IMR-90 (cell line): Measurements from ENCODE around the gene UFC1. TPM values are rescaled to one million over a fixed set of nuclear protein-coding genes. Genes with fewer than 3 reads are reported as not detected.

Experiments
- ATAC-seq: fragments of 200-7000 bp; cut with Tn5 transposase; 2 replicates; pipeline ENCODE4 v1.9.1; 2020; ENCODE audit warnings: low read depth, mild to moderate bottlenecking, moderate library complexity
- BruUV-seq: library from RNA; stranded (reverse); fragments of 400-500 nt; replicated peaks from 2 replicates; lab custom pipeline; 2021; lab: Mats Ljungman, UMichigan
- CTCF ChIA-PET: fragments of 300-600 bp; formaldehyde crosslinking; extraction: SDS; loops from one replicate; lab custom pipeline; 2021; ENCODE audit warnings: antibody characterized with exemption; lab: Yijun Ruan, JAX
- POLR2A ChIA-PET: fragments of 300-600 bp; sonication (Branson Sonifier 250); formaldehyde crosslinking; loops from one replicate; lab custom pipeline; 2022; ENCODE audit warnings: antibody characterized with exemption; ENCODE audit not compliant: unreplicated experiment; lab: Charles Lee
- DNase-seq: peaks from one replicate; pipeline ENCODE4 v3.0.0; 2013
- H2AFZ ChIP-seq: replicated peaks from 2 replicates; pipeline ENCODE3; 2013; ENCODE audit warnings: low read length, mild to moderate bottlenecking; ENCODE audit not compliant: poor library complexity
- H2AK5ac ChIP-seq: 2 replicates; pipeline ENCODE4 v1.6.1; 2013; ENCODE audit warnings: low read depth, low read length, inconsistent platforms
- H2AK9ac ChIP-seq: replicated peaks from 2 replicates; pipeline ENCODE3; 2013; ENCODE audit warnings: mild to moderate bottlenecking, low read depth, low read length, moderate library complexity; ENCODE audit not compliant: poor library complexity
- H2BK120ac ChIP-seq: 2 replicates; pipeline ENCODE4 v1.6.1; 2013; ENCODE audit warnings: low read depth, low read length, inconsistent platforms
- H2BK15ac ChIP-seq: 3 replicates; pipeline ENCODE4 v1.6.1; 2013; ENCODE audit warnings: low read depth, low read length, inconsistent platforms
- H2BK20ac ChIP-seq: 2 replicates; pipeline ENCODE4 v1.6.1; 2013; ENCODE audit warnings: low read depth, mild to moderate bottlenecking, inconsistent platforms, low read length, moderate library complexity
- H2BK5ac ChIP-seq: 2 replicates; pipeline ENCODE4 v1.6.1; 2013; ENCODE audit warnings: mild to moderate bottlenecking, low read depth, low read length, inconsistent platforms; ENCODE audit not compliant: poor library complexity, severe bottlenecking
- H3K14ac ChIP-seq: replicated peaks from 2 replicates; pipeline ENCODE4 v1.6.1; 2013; ENCODE audit warnings: low read depth, low read length, inconsistent platforms
- H3K18ac ChIP-seq: 2 replicates; pipeline ENCODE4 v1.6.1; 2013; ENCODE audit warnings: low read depth, low read length, control low read depth
- H3K23ac ChIP-seq: 2 replicates; pipeline ENCODE4 v1.6.1; 2013; ENCODE audit warnings: low read depth, low read length, inconsistent platforms
- H3K27ac ChIP-seq: 2 replicates; pipeline ENCODE4 v1.5.1; 2013; ENCODE audit warnings: mild to moderate bottlenecking, control low read depth, low read length; ENCODE audit not compliant: insufficient read depth
- H3K27me3 ChIP-seq: 2 replicates; pipeline ENCODE4 v1.6.1; 2013; ENCODE audit warnings: low read length; ENCODE audit not compliant: control insufficient read depth, insufficient read depth
- H3K36me3 ChIP-seq: 2 replicates; pipeline ENCODE4 v1.6.1; 2013; ENCODE audit warnings: low read length, mixed read lengths; ENCODE audit not compliant: control insufficient read depth, insufficient read depth
- H3K4ac ChIP-seq: 2 replicates; pipeline ENCODE4 v1.6.1; 2013; ENCODE audit warnings: low read depth, low read length, inconsistent platforms
- H3K4me1 ChIP-seq: 2 replicates; pipeline ENCODE4 v1.6.1; 2013; ENCODE audit warnings: low read length, mixed read lengths; ENCODE audit not compliant: control insufficient read depth, insufficient read depth
- H3K4me2 ChIP-seq: 2 replicates; pipeline ENCODE4 v1.6.1; 2013; ENCODE audit warnings: low read depth, mild to moderate bottlenecking, control low read depth, low read length, moderate library complexity
- H3K4me3 ChIP-seq: 2 replicates; pipeline ENCODE4 v1.5.1; 2013; ENCODE audit warnings: low read depth, mild to moderate bottlenecking, control low read depth, low read length, moderate library complexity; ENCODE audit not compliant: insufficient read depth
- H3K56ac ChIP-seq: 2 replicates; pipeline ENCODE4 v1.6.1; 2013; ENCODE audit warnings: low read length, inconsistent platforms; ENCODE audit not compliant: insufficient read depth; ENCODE audit errors: extremely low read depth
- H3K79me1 ChIP-seq, 2 experiments: 2 replicates each; pipeline ENCODE4 v1.6.1; 2013; ENCODE audit warnings: low read length in 2 of 2, inconsistent platforms in 1 of 2, low read depth in 1 of 2
- H3K9ac ChIP-seq: 2 replicates; pipeline ENCODE4 v1.6.1; 2013; ENCODE audit warnings: low read depth, low read length, control low read depth
- H3K9me1 ChIP-seq: 2 replicates; pipeline ENCODE4 v1.6.1; 2013; ENCODE audit warnings: low read length, inconsistent platforms; ENCODE audit not compliant: insufficient read depth
- H3K9me3 ChIP-seq: 2 replicates; pipeline ENCODE4 v1.6.1; 2013; ENCODE audit warnings: low read length; ENCODE audit not compliant: control insufficient read depth, insufficient read depth
- H4K20me1 ChIP-seq: 2 replicates; pipeline ENCODE4 v1.6.1; 2013; ENCODE audit warnings: low read length, inconsistent platforms; ENCODE audit not compliant: insufficient read depth
- H4K5ac ChIP-seq: 2 replicates; pipeline ENCODE4 v1.6.1; 2013; ENCODE audit warnings: mild to moderate bottlenecking, low read depth, low read length, control low read depth
- H4K8ac ChIP-seq, 2 experiments: 2 replicates each; pipeline ENCODE4 v1.6.1; 2013; ENCODE audit warnings: low read depth in 2 of 2, low read length in 2 of 2, control low read depth in 1 of 2, inconsistent platforms in 1 of 2
- H4K91ac ChIP-seq: 2 replicates; pipeline ENCODE4 v1.6.1; 2013; ENCODE audit warnings: low read depth, low read length, inconsistent platforms; ENCODE audit not compliant: insufficient read depth
- RCOR1 ChIP-seq: IDR thresholded peaks from 2 replicates; pipeline ENCODE4 v1.6.1; 2012; ENCODE audit warnings: mild to moderate bottlenecking, low read length, improper control_type of control experiment; ENCODE audit not compliant: insufficient replicate concordance
- RFX5 ChIP-seq: IDR thresholded peaks from 2 replicates; pipeline ENCODE4 v1.8.0; 2012; ENCODE audit warnings: low read depth, mild to moderate bottlenecking, low read length, moderate library complexity
- WGBS, 2 experiments: methylation state at CpG; one replicate each; pipeline versions ENCODE4 v1.1.5 to v1.1.7; 2013; ENCODE audit warnings: missing lambda C conversion rate in 2 of 2; ENCODE audit not compliant: insufficient read length in 1 of 2; ENCODE audit errors: extremely low coverage in 2 of 2; 5-methylcytosine and 5-hydroxymethylcytosine counted together
- dilution Hi-C: fragments of 300-500 bp; cut with HindIII; formaldehyde crosslinking; loops from one replicate; pipeline ENCODE4 v1.14.3; 2018; ENCODE audit warnings: low sequenced_read_pairs; ENCODE audit not compliant: unreplicated experiment
- in situ Hi-C: fragments of 300-500 bp; cut with MboI; formaldehyde crosslinking; loops from 3 replicates; pipeline ENCODE4 v1.14.3; 2019; ENCODE audit warnings: low sequenced_read_pairs, inconsistent platforms, mixed read lengths
- intact Hi-C: fragments of 100-400 bp; cut with micrococcal nuclease; formaldehyde crosslinking; loops from 2 replicates; pipeline ENCODE4 v1.10.0; 2022
- polyA plus RNA-seq, 3 experiments: library from polyadenylated mRNA; depleted of rRNA; stranded (reverse); fragments of >200 nt; gene quantifications; 2 replicates each; pipeline ENCODE4 v1.2.3, GENCODE V29; 2012; ENCODE audit warnings: low replicate concordance in 1 of 3
- total RNA-seq: library from RNA; depleted of rRNA; stranded (reverse); fragments of >200 nt; gene quantifications from 2 replicates; pipeline ENCODE4 v1.2.3, GENCODE V29; 2012

Gene UFC1
- total and polyA plus RNA-seq, 2 of the 4 experiments (the other 2 are of a cell fraction) = 134 to 140 TPM

- H3K4ac ChIP-seq = no peak overlapping the region; the same call in 1 of the 2 replicates
- peak overlapping the region; percentile 5 for H2AFZ ChIP-seq
- H3K27ac ChIP-seq = no peak overlapping the region
- in situ Hi-C loops = no loop called here
- H3K4me2 ChIP-seq = no peak overlapping the region
- no peak overlapping the region for H2AK9ac ChIP-seq
- H3K4me1 ChIP-seq = peaks cover 25% of the 10 kb centered on the region
- no peak overlapping the region for H3K9ac ChIP-seq
- H2BK15ac ChIP-seq = no peak overlapping the region
- TF ChIP-seq RCOR1 = no peak
- TF ChIP-seq RFX5 = no peak
- H3K36me3 ChIP-seq = no peaks in the 10 kb centered on the region
- no peak overlapping the region for H2BK20ac ChIP-seq
- WGBS, 2 experiments = 100% methylated on average over 1 of the region's 7 CpGs; no CpG with 5 or more reads in 1 of the 2 experiments
- ATAC-seq (no peak), DNase-seq (no peak)
- POLR2A ChIA-PET = no interaction called here
- H4K20me1 ChIP-seq = no peaks in the 10 kb centered on the region
- CTCF ChIA-PET = no interaction called here
- no peaks in the 10 kb centered on the region for H3K27me3 ChIP-seq
- H2AK5ac ChIP-seq = no peak overlapping the region
- no peak overlapping the region for H3K23ac ChIP-seq
- no peaks in the 10 kb centered on the region; a peak in 1 of 4 replicates for H3K79me1 ChIP-seq
- H4K91ac ChIP-seq = no peak overlapping the region
- no peak overlapping the region for H3K4me3 ChIP-seq
- no peak overlapping the region for H3K18ac ChIP-seq
- BruUV-seq = no TSS peak
- dilution Hi-C loops = no loop called here
- H2BK5ac ChIP-seq = no peak overlapping the region
- no peak overlapping the region; a peak in 1 of 4 replicates for H4K8ac ChIP-seq
- intact Hi-C loops = no loop called here
- no peaks in the 10 kb centered on the region for H3K9me3 ChIP-seq
- H3K14ac ChIP-seq = no peak overlapping the region
- H2BK120ac ChIP-seq = no peak overlapping the region
- H3K9me1 ChIP-seq = peaks cover 16% of the 10 kb centered on the region
- no peak overlapping the region for H4K5ac ChIP-seq
- no peak overlapping the region for H3K56ac ChIP-seq
Observed at GRCh38 chr1:161196111-161196510, 42.3 kb downstream of the UFC1 start.
